GM19463 (cell line): Measurements from ENCODE around the gene MAPK10.
A peak's percentile ranks its signal among the peaks of the same experiment; 100 is the strongest.
"Not testable (repeated sequence)": the region's sequence is repeated elsewhere in the genome, so short reads cannot be mapped to it uniquely, and the experiment has no call there.

Source experiments
- ATAC-seq: cut with Tn5 transposase; IDR thresholded peaks from one replicate; pipeline ENCODE4 v1.9.1; 2021; ENCODE audit warnings: mild to moderate bottlenecking, moderate library complexity; ENCODE audit not compliant: unreplicated experiment

The MAPK10 gene

GRCh38 chr4:86344127-86344526 is 15.7 kb downstream of the MAPK10 start:
- ATAC-seq: no peak

- ATAC-seq: no peak
Measured at GRCh38 chr4:86338989-86339388, 20.9 kb downstream of the MAPK10 start.

- ATAC-seq: no peak
Measured at GRCh38 chr4:86338521-86338920, 21.3 kb downstream of the MAPK10 start.

DNA sequence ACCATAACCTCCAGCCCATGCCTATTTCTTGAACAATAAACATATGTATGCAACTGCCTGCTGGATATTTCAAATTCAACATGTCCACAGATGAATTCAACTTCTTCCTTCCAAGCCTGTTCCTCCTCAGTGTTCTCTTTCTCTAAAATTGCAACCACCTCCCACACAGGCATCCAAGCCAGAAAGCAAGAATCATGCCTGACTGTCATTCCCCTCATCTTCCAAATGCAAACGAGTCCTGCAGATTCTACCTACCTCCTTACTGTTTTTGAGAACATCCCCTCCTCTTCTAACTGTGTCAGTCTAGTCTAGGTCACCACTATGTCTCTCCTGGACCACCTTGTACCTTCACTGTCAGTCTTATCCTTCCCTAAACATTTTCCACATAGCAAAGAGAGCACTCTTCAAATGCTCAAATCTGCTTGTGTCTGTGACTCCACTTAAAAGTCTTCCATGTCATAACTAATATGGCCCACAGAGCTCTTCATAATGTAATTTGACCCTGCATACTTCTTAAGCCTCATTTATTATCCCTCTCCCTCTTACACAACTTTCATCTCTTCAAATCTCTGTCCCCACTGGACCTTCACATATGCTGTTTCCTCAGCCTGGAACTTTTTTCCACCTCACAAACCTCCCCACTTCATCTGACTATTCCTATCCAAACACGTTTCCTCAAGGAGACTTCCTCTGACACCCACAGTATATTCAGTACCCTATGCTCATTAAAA is 25.7 kb downstream of the MAPK10 start:
- no peak for ATAC-seq

- no peak for ATAC-seq
Measured at GRCh38 chr4:86333236-86333635, 26.6 kb downstream of the MAPK10 start.

GRCh38 chr4:86330961-86331742 is 28.7 kb downstream of the MAPK10 start:
- no peak for ATAC-seq

GRCh38 chr4:86330411-86330810 is 29.4 kb downstream of the MAPK10 start:
- ATAC-seq: not testable (repeated sequence)

- no peak for ATAC-seq
Measured at GRCh38 chr4:86329431-86329830, 30.4 kb downstream of the MAPK10 start.

DNA sequence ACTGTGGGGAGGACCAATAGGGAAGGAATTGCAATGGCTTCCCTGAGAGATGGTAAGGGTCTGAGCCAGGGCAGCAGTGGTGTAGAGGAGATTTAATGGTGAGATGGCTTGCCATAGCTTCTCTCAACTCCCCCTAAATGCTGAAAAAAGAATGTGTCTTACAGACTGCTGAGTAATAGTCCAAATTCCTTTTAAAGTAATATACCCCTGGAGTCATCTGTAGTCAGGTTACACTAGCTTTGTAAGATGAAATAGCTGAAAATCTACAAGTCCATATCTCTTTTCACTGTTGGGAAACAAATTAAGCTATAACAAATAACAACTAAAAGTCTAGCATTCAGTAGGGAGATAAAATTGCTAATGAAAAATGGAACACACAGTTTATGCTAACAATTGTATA is 33.5 kb downstream of the MAPK10 start:
- no peak for ATAC-seq

- ATAC-seq: no peak
Measured at GRCh38 chr4:86319390-86319789, 40.5 kb downstream of the MAPK10 start.

GRCh38 chr4:86315579-86315978 is 44.3 kb downstream of the MAPK10 start:
- no peak for ATAC-seq

GRCh38 chr4:86313656-86314055 is 46.2 kb downstream of the MAPK10 start:
- ATAC-seq: no peak

DNA sequence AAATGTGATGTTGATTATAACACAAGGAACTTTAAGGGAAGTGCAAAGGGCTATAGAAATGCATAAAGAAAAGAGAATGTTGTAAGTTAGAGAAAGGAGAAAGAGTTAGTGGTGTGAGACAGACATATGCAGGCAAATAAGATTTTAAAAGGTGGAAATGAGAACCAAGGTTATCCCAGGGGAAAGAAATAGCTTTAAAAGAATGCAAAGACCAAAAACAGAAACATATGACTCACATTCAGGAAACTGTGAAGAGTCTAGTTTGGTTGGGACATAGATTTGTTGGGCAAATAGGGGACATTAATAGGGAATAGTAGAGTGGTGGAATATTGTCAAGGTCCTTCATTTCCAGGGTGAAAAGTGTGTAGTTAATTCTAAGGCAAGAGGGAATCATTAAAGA is 52.4 kb downstream of the MAPK10 start:
- no peak for ATAC-seq

GRCh38 chr4:86306816-86307215 is 53.0 kb downstream of the MAPK10 start:
- ATAC-seq: no peak

GRCh38 chr4:86302830-86303229 is 57.0 kb downstream of the MAPK10 start:
- ATAC-seq: no peak

- ATAC-seq: peak; percentile 66
Measured at GRCh38 chr4:86302251-86302650, 57.6 kb downstream of the MAPK10 start.

GRCh38 chr4:86300516-86300915 is 59.3 kb downstream of the MAPK10 start:
- ATAC-seq: no peak

DNA sequence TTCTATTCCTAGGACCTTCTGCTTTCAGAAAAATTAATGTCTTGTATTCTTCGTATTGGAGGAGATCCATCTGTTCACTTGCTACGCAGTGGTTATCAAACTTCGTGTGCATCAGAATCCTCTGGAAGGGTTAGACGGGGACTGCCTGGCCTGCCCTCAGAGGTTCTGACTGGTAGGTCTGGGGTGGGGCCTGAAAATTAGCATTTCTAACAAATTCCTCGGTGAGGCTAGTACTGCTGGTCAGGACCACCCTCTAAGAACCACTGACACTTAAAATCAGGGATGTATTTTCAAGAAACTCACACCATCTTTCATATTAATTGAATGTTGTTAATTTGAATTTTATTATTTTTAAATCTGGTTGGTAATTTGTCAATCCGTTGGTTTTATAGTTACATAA is 63.0 kb downstream of the MAPK10 start:
- no peak for ATAC-seq

- no peak for ATAC-seq
Measured at GRCh38 chr4:86294883-86295282, 65.0 kb downstream of the MAPK10 start.

DNA sequence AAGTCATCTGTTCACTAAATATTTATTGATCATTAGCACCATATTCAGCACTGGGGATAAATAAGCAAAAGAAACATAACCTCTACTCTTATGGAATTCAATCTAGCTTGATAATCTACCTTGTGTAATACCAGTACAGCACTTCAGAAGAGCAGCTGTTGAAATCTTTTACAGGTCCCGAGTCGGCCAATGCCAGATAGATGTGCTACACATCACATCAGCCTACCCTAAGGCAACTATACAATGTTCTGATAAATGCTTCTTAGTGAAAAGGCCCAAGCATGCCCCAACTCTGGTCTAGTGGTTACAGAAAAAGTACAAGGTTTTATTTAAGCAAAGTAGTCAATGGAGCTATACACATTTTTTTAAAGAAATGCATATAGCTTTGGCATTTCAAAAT is 68.7 kb downstream of the MAPK10 start:
- no peak for ATAC-seq

- ATAC-seq: no peak
Measured at GRCh38 chr4:86286726-86287125, 73.1 kb downstream of the MAPK10 start.

DNA sequence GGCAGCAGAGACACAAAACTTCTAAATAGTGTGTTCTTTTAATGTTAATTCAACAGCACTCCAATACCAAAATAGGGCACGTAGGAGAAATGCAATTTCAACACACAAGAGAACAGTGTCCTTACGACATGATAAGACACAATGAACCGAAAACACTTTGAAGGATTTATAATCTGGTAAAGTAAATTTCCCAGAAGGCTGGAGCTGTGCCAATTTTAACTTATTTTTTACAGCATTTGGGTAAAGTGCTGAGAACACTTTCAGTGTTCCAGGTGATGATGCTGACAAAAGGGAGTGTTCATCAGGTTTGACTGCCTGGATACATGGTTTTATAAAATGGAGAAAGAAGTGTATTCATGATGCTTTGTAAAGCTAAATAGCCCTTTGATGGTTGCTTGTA is 76.5 kb downstream of the MAPK10 start:
- no peak for ATAC-seq
